ES-I3 (cell line): Measurements from ENCODE around the gene HLA-DOB.
"Not testable (repeated sequence)": the region's sequence is repeated elsewhere in the genome, so short reads cannot be mapped to it uniquely, and the experiment has no call there.

Experiments
- H3K36me3 ChIP-seq: 2 replicates; pipeline ENCODE4 v1.6.1; 2013; ENCODE audit warnings: mild to moderate bottlenecking, low read length, control low read depth, moderate library complexity; ENCODE audit not compliant: insufficient read depth
- H3K4me1 ChIP-seq: 2 replicates; pipeline ENCODE4 v1.6.1; 2013; ENCODE audit warnings: mild to moderate bottlenecking, control low read depth, low read length; ENCODE audit not compliant: insufficient read depth
- H3K9ac ChIP-seq: 2 replicates; pipeline ENCODE4 v1.6.1; 2013; ENCODE audit warnings: low read depth, mild to moderate bottlenecking, low read length, moderate library complexity
- H3K9me3 ChIP-seq: 2 replicates; pipeline ENCODE4 v1.6.1; 2013; ENCODE audit warnings: mild to moderate bottlenecking, low read length, moderate library complexity; ENCODE audit not compliant: control insufficient read depth, insufficient read depth

The HLA-DOB gene

GRCh38 chr6:32807020-32807580, 9.7 kb downstream of the HLA-DOB start:
- Histone ChIP-seq H3K36me3 (no peaks in the 10 kb centered on the region), H3K9me3 (no peaks in the 10 kb centered on the region), H3K9ac (no peak overlapping the region), H3K4me1 (no peaks in the 10 kb centered on the region)

GRCh38 chr6:32805404-32805803, 11.4 kb downstream of the HLA-DOB start:
- not testable (repeated sequence) for H3K9me3 ChIP-seq

GRCh38 chr6:32803416-32803815, 13.4 kb downstream of the HLA-DOB start:
- Histone ChIP-seq H3K9me3 (no peaks in the 10 kb centered on the region; the same call in 1 of the 2 replicates), H3K9ac (no peak overlapping the region), H3K36me3 (no peaks in the 10 kb centered on the region)

More at GRCh38 chr6:32805404-32805803, 11.4 kb downstream of the HLA-DOB start:
- not testable (repeated sequence) for H3K36me3 ChIP-seq, H3K9ac ChIP-seq, H3K4me1 ChIP-seq

GRCh38 chr6:32799740-32800139, 17.1 kb downstream of the HLA-DOB start:
- Histone ChIP-seq H3K9ac (no peak overlapping the region), H3K36me3 (no peaks in the 10 kb centered on the region)

More at GRCh38 chr6:32803416-32803815, 13.4 kb downstream of the HLA-DOB start:
- H3K4me1 ChIP-seq: no peaks in the 10 kb centered on the region

GRCh38 chr6:32799168-32799567, 17.6 kb downstream of the HLA-DOB start:
- Histone ChIP-seq H3K4me1 (peaks cover 3% of the 10 kb centered on the region; the same call in 1 of the 2 replicates), H3K9me3 (no peaks in the 10 kb centered on the region; the same call in 1 of the 2 replicates), H3K36me3 (no peaks in the 10 kb centered on the region), H3K9ac (no peak overlapping the region)

More at GRCh38 chr6:32799740-32800139, 17.1 kb downstream of the HLA-DOB start:
- peaks cover 3% of the 10 kb centered on the region; the same call in 1 of the 2 replicates for H3K4me1 ChIP-seq
- H3K9me3 ChIP-seq: no peaks in the 10 kb centered on the region; the same call in 1 of the 2 replicates

- Histone ChIP-seq H3K9ac (peak overlapping the region; percentile 48), H3K4me1 (peaks cover 3% of the 10 kb centered on the region; the same call in 1 of the 2 replicates), H3K9me3 (no peaks in the 10 kb centered on the region; the same call in 1 of the 2 replicates)
Measured at GRCh38 chr6:32796848-32797776, 19.7 kb downstream of the HLA-DOB start.

GRCh38 chr6:32794510-32794909, 22.3 kb downstream of the HLA-DOB start:
- Histone ChIP-seq H3K9ac (no peak overlapping the region), H3K9me3 (no peaks in the 10 kb centered on the region; the same call in 1 of the 2 replicates), H3K36me3 (no peaks in the 10 kb centered on the region), H3K4me1 (peaks cover 3% of the 10 kb centered on the region; the same call in 1 of the 2 replicates)

More at GRCh38 chr6:32796848-32797776, 19.7 kb downstream of the HLA-DOB start:
- no peaks in the 10 kb centered on the region for H3K36me3 ChIP-seq

GRCh38 chr6:32792901-32793435, 23.8 kb downstream of the HLA-DOB start:
- peaks cover 3% of the 10 kb centered on the region; the same call in 1 of the 2 replicates for H3K4me1 ChIP-seq
- no peaks in the 10 kb centered on the region for H3K9me3 ChIP-seq
- H3K9ac ChIP-seq: no peak overlapping the region
- H3K36me3 ChIP-seq: no peaks in the 10 kb centered on the region

GRCh38 chr6:32790306-32790705, 26.5 kb downstream of the HLA-DOB start:
- Histone ChIP-seq H3K9me3 (no peaks in the 10 kb centered on the region), H3K9ac (no peak overlapping the region), H3K4me1 (no peaks in the 10 kb centered on the region), H3K36me3 (no peaks in the 10 kb centered on the region)

GRCh38 chr6:32785781-32786533, 30.8 kb downstream of the HLA-DOB start:
- no peak overlapping the region for H3K9ac ChIP-seq
- no peaks in the 10 kb centered on the region for H3K9me3 ChIP-seq
- no peaks in the 10 kb centered on the region for H3K4me1 ChIP-seq
- H3K36me3 ChIP-seq: no peaks in the 10 kb centered on the region

GRCh38 chr6:32782923-32783322, 33.9 kb downstream of the HLA-DOB start:
- not testable (repeated sequence) for H3K36me3 ChIP-seq, H3K9ac ChIP-seq, H3K4me1 ChIP-seq, H3K9me3 ChIP-seq

- no peaks in the 10 kb centered on the region for H3K36me3 ChIP-seq
- H3K4me1 ChIP-seq: no peaks in the 10 kb centered on the region
- H3K9me3 ChIP-seq: no peaks in the 10 kb centered on the region
- no peak overlapping the region for H3K9ac ChIP-seq
Measured at GRCh38 chr6:32779036-32779435, 37.8 kb downstream of the HLA-DOB start.

GRCh38 chr6:32775071-32775470, 41.7 kb downstream of the HLA-DOB start:
- no peaks in the 10 kb centered on the region for H3K9me3 ChIP-seq
- no peaks in the 10 kb centered on the region for H3K36me3 ChIP-seq
- H3K4me1 ChIP-seq: no peaks in the 10 kb centered on the region
- no peak overlapping the region for H3K9ac ChIP-seq

- no peaks in the 10 kb centered on the region for H3K36me3 ChIP-seq
- no peaks in the 10 kb centered on the region for H3K9me3 ChIP-seq
- no peak overlapping the region for H3K9ac ChIP-seq
- H3K4me1 ChIP-seq: no peaks in the 10 kb centered on the region
Measured at GRCh38 chr6:32774426-32774825, 42.4 kb downstream of the HLA-DOB start.
